ENCODE measurements around the gene SERPINH1. TPM values are rescaled to one million over a fixed set of nuclear protein-coding genes. Genes with fewer than 3 reads are reported as not detected.

The SERPINH1 gene
- total and polyA plus RNA-seq, 2 donors (not counting 3 experiments of a cell fraction or from before 2014, with no cell fraction given) = 409 to 816 TPM

DNA sequence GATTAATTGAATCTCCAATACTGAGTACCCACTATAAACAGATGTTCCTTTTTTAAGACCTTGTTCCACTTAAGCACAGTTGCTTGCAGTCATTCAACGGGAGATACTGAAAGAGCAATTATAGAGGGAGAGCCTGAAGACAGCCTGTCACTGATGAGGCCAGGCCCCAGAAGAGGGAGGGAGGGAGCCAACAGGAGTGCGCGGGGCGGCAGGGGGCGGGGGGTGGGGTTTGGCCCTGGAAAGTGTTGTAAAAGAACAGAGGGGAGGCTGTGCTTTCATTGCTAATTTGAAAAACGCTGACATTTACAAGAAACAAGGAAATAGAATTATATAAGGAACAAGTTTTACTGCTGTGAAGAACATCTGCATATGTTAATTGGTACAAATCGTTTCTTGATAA is 53.7 kb downstream of the SERPINH1 start:
- Histone ChIP-seq H3K4me2 (ENCODE audit: insufficient read depth, low read length) (no peak overlapping the region), H4K20me1 (replicated peaks; ENCODE audit: control insufficient read depth, extremely low read depth, insufficient read depth, low read length) (no peaks in the 10 kb centered on the region), H3K27ac (ENCODE audit: insufficient read depth, low read depth, low read length) (no peak overlapping the region), H3K9me3 (replicated peaks; ENCODE audit: control insufficient read depth, insufficient read depth, low read length) (no peaks in the 10 kb centered on the region), H3K9ac (replicated peaks; ENCODE audit: extremely low read depth, insufficient read depth, low read length) (no peak overlapping the region), H3K79me2 (ENCODE audit: control insufficient read depth, insufficient read depth, low read length) (no peaks in the 10 kb centered on the region), H3K36me3 (ENCODE audit: control insufficient read depth in 2 of 2, extremely low read depth in 1 of 2, insufficient read depth in 2 of 2, low read length in 2 of 2) (no peaks in the 10 kb centered on the region), H3K27me3 (ENCODE audit: control insufficient read depth in 2 of 2, insufficient read depth in 2 of 2, low read length in 2 of 2) (no peaks in the 10 kb centered on the region), H3K4me1 (ENCODE audit: control insufficient read depth, extremely low read depth, insufficient read depth, low read length) (peaks cover 8% of the 10 kb centered on the region), H3K9me1 (replicated peaks; ENCODE audit: control insufficient read depth, extremely low read depth, insufficient read depth, low read length) (no peaks in the 10 kb centered on the region), H3K4me3 (replicated peaks in 1 of 3; ENCODE audit: insufficient read depth in 1 of 3, low read depth in 1 of 3, low read length in 3 of 3) (no peak overlapping the region), H2AFZ (ENCODE audit: low read depth, low read length) (no peak overlapping the region)
- no peak for TF ChIP-seq POLR2A (IDR thresholded peaks at IDR 0.05; ENCODE audit: low read depth, low read length)
- TF ChIP-seq GATA2 (IDR thresholded peaks at IDR 0.05; ENCODE audit: insufficient read depth, insufficient read length, low read depth, low read length) = no peak
- no peak for TF ChIP-seq EZH2 (IDR thresholded peaks at IDR 0.05; ENCODE audit: borderline replicate concordance, low read depth, low read length, severe bottlenecking)
- TF ChIP-seq, protein P1, sequence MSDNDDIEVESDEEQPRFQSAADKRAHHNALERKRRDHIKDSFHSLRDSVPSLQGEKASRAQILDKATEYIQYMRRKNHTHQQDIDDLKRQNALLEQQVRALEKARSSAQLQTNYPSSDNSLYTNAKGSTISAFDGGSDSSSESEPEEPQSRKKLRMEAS (IDR thresholded peaks at IDR 0.05; ENCODE audit: insufficient read depth, insufficient read length) = no peak
- TF ChIP-seq POLR2AphosphoS5 (IDR thresholded peaks at IDR 0.05; ENCODE audit: insufficient read depth, low read depth, low read length) = no peak
- TF ChIP-seq, protein P2, sequence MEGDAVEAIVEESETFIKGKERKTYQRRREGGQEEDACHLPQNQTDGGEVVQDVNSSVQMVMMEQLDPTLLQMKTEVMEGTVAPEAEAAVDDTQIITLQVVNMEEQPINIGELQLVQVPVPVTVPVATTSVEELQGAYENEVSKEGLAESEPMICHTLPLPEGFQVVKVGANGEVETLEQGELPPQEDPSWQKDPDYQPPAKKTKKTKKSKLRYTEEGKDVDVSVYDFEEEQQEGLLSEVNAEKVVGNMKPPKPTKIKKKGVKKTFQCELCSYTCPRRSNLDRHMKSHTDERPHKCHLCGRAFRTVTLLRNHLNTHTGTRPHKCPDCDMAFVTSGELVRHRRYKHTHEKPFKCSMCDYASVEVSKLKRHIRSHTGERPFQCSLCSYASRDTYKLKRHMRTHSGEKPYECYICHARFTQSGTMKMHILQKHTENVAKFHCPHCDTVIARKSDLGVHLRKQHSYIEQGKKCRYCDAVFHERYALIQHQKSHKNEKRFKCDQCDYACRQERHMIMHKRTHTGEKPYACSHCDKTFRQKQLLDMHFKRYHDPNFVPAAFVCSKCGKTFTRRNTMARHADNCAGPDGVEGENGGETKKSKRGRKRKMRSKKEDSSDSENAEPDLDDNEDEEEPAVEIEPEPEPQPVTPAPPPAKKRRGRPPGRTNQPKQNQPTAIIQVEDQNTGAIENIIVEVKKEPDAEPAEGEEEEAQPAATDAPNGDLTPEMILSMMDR (IDR thresholded peaks at IDR 0.05; ENCODE audit: extremely low read depth in 1 of 2, insufficient read depth in 1 of 2, low read depth in 1 of 2, low read length in 2 of 2) = no peak
- no peak for TF ChIP-seq FOS (IDR thresholded peaks at IDR 0.05; ENCODE audit: borderline replicate concordance, insufficient read depth, low read length)
- TF ChIP-seq JUN (IDR thresholded peaks at IDR 0.05; ENCODE audit: borderline replicate concordance, insufficient read depth, insufficient read length, low read depth) = no peak
- no peak for TF ChIP-seq MYC (IDR thresholded peaks at IDR 0.05; ENCODE audit: low read depth, low read length)
- dilution Hi-C loops (cut with MboI; ENCODE audit: extremely low pct_ligation_motif_present, low sequenced_read_pairs) (no loop called here), intact Hi-C loops (cut with micrococcal nuclease) (no loop called here)
- POLR2A ChIA-PET = interaction anchor here (1.0 kb wide), 1 partner anchor 10 kb away, joined by 4 read pairs; no protein-coding TSS in a partner anchor
- BruUV-seq (replicated peaks) = no TSS peak
- FAIRE-seq = no peak
- CTCF ChIA-PET = no interaction called here
- DNase-seq (ENCODE audit: low read depth, low spot score) = no peak
